Mesodermal cell (in vitro differentiated cells): ENCODE measurements around the gene LRRK1. TPM values are rescaled to one million over a fixed set of nuclear protein-coding genes. Genes with fewer than 3 reads are reported as not detected.

Experiments
- H3K27ac ChIP-seq: 2 replicates; pipeline ENCODE4 v1.7.0; 2013; ENCODE audit warnings: mild to moderate bottlenecking, low read depth, low read length, moderate library complexity; ENCODE audit not compliant: severe bottlenecking
- H3K36me3 ChIP-seq: 2 replicates; pipeline ENCODE4 v1.7.1; 2013; ENCODE audit warnings: mild to moderate bottlenecking, low read length, moderate library complexity; ENCODE audit not compliant: control insufficient read depth, insufficient read depth
- H3K4me1 ChIP-seq: one replicate; pipeline ENCODE4 v1.7.1; 2013; ENCODE audit warnings: mild to moderate bottlenecking, low read length; ENCODE audit not compliant: insufficient read depth, control insufficient read depth, poor library complexity, severe bottlenecking
- H3K4me3 ChIP-seq: 2 replicates; pipeline ENCODE4 v1.7.0; 2013; ENCODE audit warnings: low read length, control low read depth, mild to moderate bottlenecking; ENCODE audit not compliant: insufficient read depth, poor library complexity, severe bottlenecking; ENCODE audit errors: extremely low read depth
- H3K9me3 ChIP-seq: 2 replicates; pipeline ENCODE4 v1.7.1; 2013; ENCODE audit warnings: mild to moderate bottlenecking, low read length, moderate library complexity; ENCODE audit not compliant: control insufficient read depth
- WGBS, 2 experiments: methylation state at CpG; one replicate each; pipeline ENCODE4 v1.1.5; 2013; ENCODE audit warnings: missing lambda C conversion rate in 2 of 2; ENCODE audit not compliant: insufficient coverage in 2 of 2; 5-methylcytosine and 5-hydroxymethylcytosine counted together
- polyA plus RNA-seq, 2 experiments: library from polyadenylated mRNA; stranded (reverse); fragments of 50-300 nt; gene quantifications; one replicate each; pipeline ENCODE4 v1.2.3, GENCODE V29; 2013

The LRRK1 gene
- polyA plus RNA-seq (2013, experiment 1 of 2) = 0.59 TPM
- 0.76 TPM for polyA plus RNA-seq (2013, experiment 2 of 2)

GRCh38 chr15:100918690-100919480, at the start of gene LRRK1:
Gene LRRK1, plus strand, starts transcription at chr15:100919357. Its CDS starts 5,276 bp downstream, at chr15:100924633.
- Histone ChIP-seq H3K27ac (no peak within 1 kb of the TSS), H3K4me3 (peak within 1 kb of the TSS; percentile 41), H3K4me1 (no peaks in the 10 kb centered on the region), H3K9me3 (no peaks in the 10 kb centered on the region), H3K36me3 (no peaks in the 10 kb centered on the region)
- WGBS, 2 experiments = 2% methylated on average over 72 to 75 of the region's 87 CpGs

- Histone ChIP-seq H3K4me1 (no peaks in the 10 kb centered on the region), H3K36me3 (no peaks in the 10 kb centered on the region), H3K27ac (no peak overlapping the region), H3K9me3 (peaks cover 10% of the 10 kb centered on the region), H3K4me3 (no peak overlapping the region)
- WGBS, 2 experiments = 70% methylated on average over 1 of the region's 2 CpGs; no CpG with 5 or more reads in 1 of the 2 experiments
These were observed 46.0 kb upstream of the LRRK1 start for GRCh38 chr15:100873029-100873677.

- H3K9me3 ChIP-seq = no peaks in the 10 kb centered on the region
- peaks cover 4% of the 10 kb centered on the region for H3K4me1 ChIP-seq
- H3K27ac ChIP-seq = no peak overlapping the region
- no peak overlapping the region for H3K4me3 ChIP-seq
- H3K36me3 ChIP-seq = no peaks in the 10 kb centered on the region
- 73 to 80% methylated on average over 1 of the region's 2 CpGs for WGBS, 2 experiments
These were observed 43.7 kb upstream of the LRRK1 start for GRCh38 chr15:100875495-100875894.

- WGBS, 2 experiments = 77 to 98% methylated on average over 5 to 6 of the region's 7 CpGs
- Histone ChIP-seq H3K4me1 (peaks cover 4% of the 10 kb centered on the region), H3K27ac (no peak overlapping the region), H3K4me3 (no peak overlapping the region), H3K9me3 (no peaks in the 10 kb centered on the region), H3K36me3 (no peaks in the 10 kb centered on the region)
These were observed 43.2 kb upstream of the LRRK1 start for GRCh38 chr15:100875976-100876375.

GRCh38 chr15:100877551-100877950, 41.6 kb upstream of the LRRK1 start:
- no peaks in the 10 kb centered on the region for H3K36me3 ChIP-seq
- WGBS, 2 experiments = 85 to 97% methylated on average over 6 to 9 of the region's 10 CpGs

GRCh38 chr15:100878130-100878529, 41.0 kb upstream of the LRRK1 start:
- no peak overlapping the region for H3K4me3 ChIP-seq
- no peak overlapping the region for H3K27ac ChIP-seq
- no peaks in the 10 kb centered on the region for H3K36me3 ChIP-seq
- 82 to 84% methylated on average over 7 to 8 of the region's 11 CpGs for WGBS, 2 experiments
- H3K4me1 ChIP-seq = peaks cover 4% of the 10 kb centered on the region
- H3K9me3 ChIP-seq = no peaks in the 10 kb centered on the region

More at GRCh38 chr15:100877551-100877950, 41.6 kb upstream of the LRRK1 start:
- H3K4me1 ChIP-seq = peaks cover 4% of the 10 kb centered on the region
- H3K9me3 ChIP-seq = no peaks in the 10 kb centered on the region
- no peak overlapping the region for H3K27ac ChIP-seq
- no peak overlapping the region for H3K4me3 ChIP-seq

- H3K4me3 ChIP-seq = peak overlapping the region; percentile 19
- 10 to 11% methylated on average over 6 to 7 of the region's 12 CpGs for WGBS, 2 experiments
- H3K27ac ChIP-seq = no peak overlapping the region
- H3K9me3 ChIP-seq = no peaks in the 10 kb centered on the region
- no peaks in the 10 kb centered on the region for H3K36me3 ChIP-seq
- H3K4me1 ChIP-seq = peaks cover 4% of the 10 kb centered on the region
These were observed 40.5 kb upstream of the LRRK1 start for GRCh38 chr15:100878648-100879047.

GRCh38 chr15:100879061-100879463, 40.1 kb upstream of the LRRK1 start:
- H3K4me1 ChIP-seq = peaks cover 4% of the 10 kb centered on the region
- 0% methylated on average over 46 to 58 of the region's 62 CpGs for WGBS, 2 experiments
- H3K9me3 ChIP-seq = no peaks in the 10 kb centered on the region
- H3K4me3 ChIP-seq = peak overlapping the region; percentile 33
- no peak overlapping the region for H3K27ac ChIP-seq
- no peaks in the 10 kb centered on the region for H3K36me3 ChIP-seq

- H3K4me1 ChIP-seq = peaks cover 4% of the 10 kb centered on the region
- no peak within 1 kb of the TSS for H3K27ac ChIP-seq
- peak within 1 kb of the TSS; percentile 33 for H3K4me3 ChIP-seq
- H3K9me3 ChIP-seq = no peaks in the 10 kb centered on the region
- H3K36me3 ChIP-seq = no peaks in the 10 kb centered on the region
- 0 to 1% methylated on average over 44 to 53 of the region's 93 CpGs for WGBS, 2 experiments
These were observed 39.6 kb upstream of the LRRK1 start, which contains the start of gene ALDH1A3 for GRCh38 chr15:100879464-100880138. Gene ALDH1A3, plus strand, starts transcription at chr15:100879831. Its CDS starts 77 bp downstream, at chr15:100879908.

- WGBS, 2 experiments = 3 to 5% methylated on average over 58 to 67 of the region's 80 CpGs
- Histone ChIP-seq H3K9me3 (no peaks in the 10 kb centered on the region), H3K27ac (no peak overlapping the region), H3K36me3 (no peaks in the 10 kb centered on the region), H3K4me3 (peak overlapping the region; percentile 26), H3K4me1 (peaks cover 4% of the 10 kb centered on the region)
These were observed 38.8 kb upstream of the LRRK1 start for GRCh38 chr15:100880139-100880896.
